PC-9 (cell line): ENCODE data around the gene TMEM135. TPM values are rescaled to one million over a fixed set of nuclear protein-coding genes. Genes with fewer than 3 reads are reported as not detected.

ENCODE experiments used
- BruUV-seq: library from RNA; stranded (reverse); fragments of 400-500 nt; replicated peaks from 2 replicates; lab custom pipeline; 2021; lab: Mats Ljungman, UMichigan
- CTCF ChIA-PET: fragments of 300-600 bp; sonication (Branson Sonifier 250); formaldehyde crosslinking; loops from one replicate; lab custom pipeline; 2022; ENCODE audit warnings: antibody characterized with exemption; lab: Charles Lee
- POLR2A ChIA-PET: fragments of 300-600 bp; sonication (Branson Sonifier 250); formaldehyde crosslinking; loops from one replicate; lab custom pipeline; 2022; ENCODE audit warnings: antibody characterized with exemption; ENCODE audit not compliant: unreplicated experiment; lab: Charles Lee
- DNase-seq, 2 experiments: peaks; one replicate each; pipeline versions ENCODE4 v3.0.0 to v3.0.0-alpha.2; 2015 to 2022; ENCODE audit warnings: mixed read lengths in 1 of 2
- H2AFZ ChIP-seq: fragments of 200-600 bp; sonication (generic); 2 replicates; pipeline ENCODE4 v1.8.1; 2017; ENCODE audit warnings: antibody characterized with exemption
- H3F3A ChIP-seq: fragments of 200-600 bp; sonication (generic); 2 replicates; pipeline ENCODE4 v1.8.1; 2017; ENCODE audit warnings: antibody characterized with exemption, mild to moderate bottlenecking, low read depth; ENCODE audit not compliant: insufficient read depth
- H3K27ac ChIP-seq: fragments of 200-600 bp; sonication (generic); 2 replicates; pipeline ENCODE4 v1.6.1; 2016; ENCODE audit warnings: mixed run types
- H3K27me3 ChIP-seq: fragments of 200-600 bp; sonication (generic); 2 replicates; pipeline ENCODE4 v1.6.1; 2016; ENCODE audit warnings: low read depth, mixed run types; ENCODE audit not compliant: insufficient read depth
- H3K36me3 ChIP-seq: fragments of 200-600 bp; sonication (generic); 2 replicates; pipeline ENCODE4 v1.6.1; 2016; ENCODE audit warnings: low read depth, mixed run types
- H3K4me1 ChIP-seq: fragments of 200-600 bp; sonication (generic); replicated peaks from 2 replicates; pipeline ENCODE4 v1.6.1; 2016; ENCODE audit warnings: mixed run types; ENCODE audit not compliant: insufficient read depth
- H3K4me2 ChIP-seq: fragments of 200-600 bp; sonication (generic); 2 replicates; pipeline ENCODE4 v1.6.1; 2017; ENCODE audit warnings: mixed run types
- H3K4me3 ChIP-seq: fragments of 200-600 bp; sonication (generic); 2 replicates; pipeline ENCODE4 v1.6.1; 2016; ENCODE audit warnings: mixed run types
- H3K79me2 ChIP-seq: fragments of 200-600 bp; sonication (generic); 2 replicates; pipeline ENCODE4 v1.6.1; 2017; ENCODE audit warnings: low read depth, mixed run types
- H3K9me2 ChIP-seq: fragments of 200-600 bp; sonication (generic); 2 replicates; pipeline ENCODE4 v1.8.1; 2017; ENCODE audit warnings: mild to moderate bottlenecking; ENCODE audit not compliant: insufficient read depth
- H3K9me3 ChIP-seq: fragments of 200-600 bp; sonication (generic); 2 replicates; pipeline ENCODE4 v1.8.1; 2016; ENCODE audit warnings: low read depth; ENCODE audit not compliant: insufficient read depth
- H4K20me1 ChIP-seq: fragments of 200-600 bp; sonication (generic); 2 replicates; pipeline ENCODE4 v1.8.1; 2017; ENCODE audit not compliant: insufficient read depth
- EZH2 ChIP-seq: fragments of 200-600 bp; sonication (generic); IDR thresholded peaks from 2 replicates; pipeline ENCODE4 v1.8.0; 2017; ENCODE audit warnings: antibody characterized with exemption, low read depth
- intact Hi-C: fragments of 100-400 bp; cut with micrococcal nuclease; formaldehyde crosslinking; loops from one replicate; pipeline ENCODE4 v1.10.0; 2022; ENCODE audit not compliant: unreplicated experiment
- total RNA-seq: library from RNA; stranded (reverse); gene quantifications from 2 replicates; pipeline ENCODE4 v1.2.3, GENCODE V29; 2021
- TF ChIP-seq, protein P1 (sequence below): fragments of 200-600 bp; sonication (generic); conservative IDR thresholded peaks from 2 replicates; pipeline ENCODE4 v1.6.1; 2017; ENCODE audit warnings: mixed run types, antibody characterized with exemption, mild to moderate bottlenecking, moderate library complexity

Gene TMEM135
- total RNA-seq, 1 experiment from 2014 or later: 42.0 TPM

DNA sequence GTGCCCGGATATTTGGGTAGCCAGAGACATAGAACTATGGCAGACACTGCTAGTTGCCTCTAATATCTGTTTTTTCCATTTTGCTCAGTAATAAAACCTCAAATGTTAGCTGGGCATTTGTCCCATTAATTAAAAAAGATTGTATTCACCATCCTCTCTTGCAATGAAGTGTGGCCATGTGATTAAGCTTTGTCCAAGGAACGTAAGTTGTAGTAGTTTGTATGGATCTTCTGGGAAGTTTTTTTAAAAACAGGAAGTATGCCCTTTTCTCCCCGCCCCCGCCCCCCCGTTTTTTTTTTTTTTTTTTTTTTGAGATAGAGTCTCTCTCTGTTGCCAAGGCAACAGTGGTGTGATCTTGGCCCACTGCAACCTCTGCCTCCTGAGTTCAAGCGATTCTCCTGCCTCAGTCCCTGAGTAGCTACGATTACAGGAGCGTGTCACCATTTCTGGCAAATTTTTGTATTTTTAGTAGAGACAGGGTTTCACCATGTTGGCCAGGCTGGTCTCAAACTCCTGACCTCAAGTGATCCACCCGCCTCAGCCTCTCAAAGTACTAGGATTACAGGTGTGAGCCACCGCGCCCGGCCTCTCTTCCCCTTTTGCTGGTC lies 1.7 kb upstream of the TMEM135 start:
- H3K27me3 ChIP-seq: no peaks in the 10 kb centered on the region
- TF ChIP-seq, protein P1, sequence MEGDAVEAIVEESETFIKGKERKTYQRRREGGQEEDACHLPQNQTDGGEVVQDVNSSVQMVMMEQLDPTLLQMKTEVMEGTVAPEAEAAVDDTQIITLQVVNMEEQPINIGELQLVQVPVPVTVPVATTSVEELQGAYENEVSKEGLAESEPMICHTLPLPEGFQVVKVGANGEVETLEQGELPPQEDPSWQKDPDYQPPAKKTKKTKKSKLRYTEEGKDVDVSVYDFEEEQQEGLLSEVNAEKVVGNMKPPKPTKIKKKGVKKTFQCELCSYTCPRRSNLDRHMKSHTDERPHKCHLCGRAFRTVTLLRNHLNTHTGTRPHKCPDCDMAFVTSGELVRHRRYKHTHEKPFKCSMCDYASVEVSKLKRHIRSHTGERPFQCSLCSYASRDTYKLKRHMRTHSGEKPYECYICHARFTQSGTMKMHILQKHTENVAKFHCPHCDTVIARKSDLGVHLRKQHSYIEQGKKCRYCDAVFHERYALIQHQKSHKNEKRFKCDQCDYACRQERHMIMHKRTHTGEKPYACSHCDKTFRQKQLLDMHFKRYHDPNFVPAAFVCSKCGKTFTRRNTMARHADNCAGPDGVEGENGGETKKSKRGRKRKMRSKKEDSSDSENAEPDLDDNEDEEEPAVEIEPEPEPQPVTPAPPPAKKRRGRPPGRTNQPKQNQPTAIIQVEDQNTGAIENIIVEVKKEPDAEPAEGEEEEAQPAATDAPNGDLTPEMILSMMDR: no peak
- no peak for TF ChIP-seq EZH2
- peak overlapping the region; percentile 99; the same call in 1 of the 2 replicates for H2AFZ ChIP-seq
- H4K20me1 ChIP-seq: no peaks in the 10 kb centered on the region; the same call in 1 of the 2 replicates
- H3K36me3 ChIP-seq: peaks cover 5% of the 10 kb centered on the region
- DNase-seq: peak; percentile 2 to 33
- peak overlapping the region; percentile 81 for H3K27ac ChIP-seq
- H3K79me2 ChIP-seq: peaks cover 32% of the 10 kb centered on the region
- peaks cover 24% of the 10 kb centered on the region for H3F3A ChIP-seq
- peak overlapping the region; percentile 98; the same call in 1 of the 2 replicates for H3K4me3 ChIP-seq
- intact Hi-C loops: loop anchor here (2.0 kb wide), 2 partner anchors 45 to 79 kb away; no protein-coding TSS in a partner anchor
- H3K4me2 ChIP-seq: peak overlapping the region; percentile 77
- no peaks in the 10 kb centered on the region for H3K9me2 ChIP-seq
- POLR2A ChIA-PET: no interaction called here
- BruUV-seq: no TSS peak
- peaks cover 53% of the 10 kb centered on the region for H3K4me1 ChIP-seq
- CTCF ChIA-PET: no interaction called here
- H3K9me3 ChIP-seq: no peaks in the 10 kb centered on the region

DNA sequence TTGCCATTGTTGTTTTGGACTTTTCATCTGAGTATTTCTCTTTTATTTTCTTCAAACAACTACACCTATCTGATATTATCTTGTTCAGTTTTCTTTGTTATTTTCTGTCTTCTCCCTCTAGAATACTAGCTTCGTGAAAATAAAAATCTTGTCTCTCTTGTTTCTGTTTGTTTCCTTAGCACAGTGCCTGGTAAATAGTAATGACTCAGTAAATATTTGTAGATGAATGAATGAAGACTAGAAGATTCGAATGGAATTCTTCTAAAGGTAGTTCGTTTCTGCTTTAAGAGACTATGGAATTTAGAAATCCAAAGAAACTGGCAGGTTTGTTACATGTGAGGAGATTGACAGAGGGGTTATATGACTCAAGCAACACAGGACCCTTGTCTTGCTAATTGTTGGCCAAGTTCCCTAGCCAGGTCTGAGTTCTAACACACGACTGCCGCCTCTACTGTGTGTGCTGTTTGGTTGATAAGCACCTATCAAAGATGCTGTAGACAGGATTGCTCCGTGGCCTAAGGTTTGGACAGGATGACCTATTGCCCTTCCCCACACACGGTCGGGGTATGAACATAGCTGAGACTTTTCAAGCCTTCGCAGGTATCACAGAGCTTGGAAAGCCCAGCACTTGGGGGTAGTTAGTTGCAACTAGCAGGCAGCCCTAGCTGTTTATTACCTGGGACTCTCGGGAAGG lies 831 bp upstream of the TMEM135 start:
- CTCF ChIA-PET: interaction anchor here (0.6 kb wide), 1 partner anchor 25 kb away, joined by 3 read pairs; no protein-coding TSS in a partner anchor
- intact Hi-C loops: loop anchor here (1.0 to 2.0 kb wide), 3 partner anchors 37 to 80 kb away; no protein-coding TSS in a partner anchor

More for the DNA sequence above, 831 bp upstream of the TMEM135 start:
- peak in 1 of 2 experiments; percentile 80 for DNase-seq
- Histone ChIP-seq H3K79me2 (peaks cover 40% of the 10 kb centered on the region), H3K27me3 (no peaks in the 10 kb centered on the region), H3K4me2 (peak overlapping the region; percentile 77), H4K20me1 (no peaks in the 10 kb centered on the region; the same call in 1 of the 2 replicates), H3K9me3 (no peaks in the 10 kb centered on the region), H3K4me1 (peaks cover 49% of the 10 kb centered on the region), H3K4me3 (peak overlapping the region; percentile 98), H2AFZ (peak overlapping the region; percentile 99), H3K36me3 (peaks cover 5% of the 10 kb centered on the region), H3F3A (peaks cover 18% of the 10 kb centered on the region), H3K9me2 (no peaks in the 10 kb centered on the region), H3K27ac (peak overlapping the region; percentile 81)
- POLR2A ChIA-PET: interaction anchor here (0.5 to 1.0 kb wide), 7 partner anchors 10 to 968 kb away, joined by 3 to 14 read pairs (median 5); partner anchors contain the start of genes FZD4 and PICALM
- TF ChIP-seq EZH2: no peak
- TF ChIP-seq, protein P1: no peak
- TSS peak; percentile 96 for BruUV-seq
